TTC549 (cell line): ENCODE data around the gene ABCB9.
"Not testable (repeated sequence)": the region's sequence is repeated elsewhere in the genome, so short reads cannot be mapped to it uniquely, and the experiment has no call there.

Experiments used
- FAIRE-seq: peaks from 2 replicates; lab custom pipeline; 2012; peaks lifted over from hg19 to GRCh38; lab: Jason Lieb, UNC

ABCB9 gene

DNA sequence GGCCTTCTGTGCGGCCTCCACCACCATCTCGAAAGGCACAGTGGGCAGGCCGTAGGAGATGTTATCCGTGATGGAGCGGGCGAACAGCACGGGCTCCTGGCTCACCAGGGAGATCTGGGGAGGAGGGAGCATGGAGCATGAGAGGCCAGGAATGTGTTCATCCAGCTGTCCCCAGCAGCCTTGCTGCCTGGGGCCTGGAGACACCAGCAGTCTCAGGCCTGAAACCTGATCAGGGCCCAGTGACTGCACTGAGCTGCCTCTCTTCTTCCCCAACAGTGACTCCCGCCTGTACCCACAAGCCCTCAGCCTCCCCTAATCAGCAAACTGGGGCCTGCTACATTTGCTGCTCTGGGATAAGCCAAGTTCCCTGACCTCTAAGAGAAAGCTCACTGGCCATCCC lies 30.9 kb downstream of the ABCB9 start:
- no peak for FAIRE-seq

GRCh38 chr12:122934722-122935121 lies 31.5 kb downstream of the ABCB9 start:
- no peak for FAIRE-seq

GRCh38 chr12:122932207-122932606 lies 34.1 kb downstream of the ABCB9 start:
- FAIRE-seq = no peak

GRCh38 chr12:122929812-122930211 lies 36.5 kb downstream of the ABCB9 start:
- FAIRE-seq = no peak

DNA sequence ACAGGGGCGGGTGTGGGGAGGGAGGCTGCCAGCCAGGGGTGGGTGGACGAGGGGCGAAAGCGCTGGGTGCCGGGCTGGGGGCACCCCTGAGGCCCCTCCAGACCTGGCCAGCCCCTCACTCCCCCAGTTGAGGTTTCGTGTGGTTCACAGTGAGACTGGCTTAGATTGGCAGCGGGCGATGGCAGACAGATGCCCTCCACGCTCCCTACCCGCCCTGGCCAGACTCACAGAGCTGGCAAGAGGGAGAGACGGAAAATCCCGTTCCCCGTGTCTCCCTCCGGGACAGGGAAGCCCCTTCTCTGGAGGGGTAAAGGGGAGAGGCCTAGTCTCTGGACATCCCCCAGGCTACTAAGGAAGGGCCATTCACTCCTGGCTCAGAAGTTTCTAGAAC lies 37.1 kb downstream of the ABCB9 start:
- no peak for FAIRE-seq

DNA sequence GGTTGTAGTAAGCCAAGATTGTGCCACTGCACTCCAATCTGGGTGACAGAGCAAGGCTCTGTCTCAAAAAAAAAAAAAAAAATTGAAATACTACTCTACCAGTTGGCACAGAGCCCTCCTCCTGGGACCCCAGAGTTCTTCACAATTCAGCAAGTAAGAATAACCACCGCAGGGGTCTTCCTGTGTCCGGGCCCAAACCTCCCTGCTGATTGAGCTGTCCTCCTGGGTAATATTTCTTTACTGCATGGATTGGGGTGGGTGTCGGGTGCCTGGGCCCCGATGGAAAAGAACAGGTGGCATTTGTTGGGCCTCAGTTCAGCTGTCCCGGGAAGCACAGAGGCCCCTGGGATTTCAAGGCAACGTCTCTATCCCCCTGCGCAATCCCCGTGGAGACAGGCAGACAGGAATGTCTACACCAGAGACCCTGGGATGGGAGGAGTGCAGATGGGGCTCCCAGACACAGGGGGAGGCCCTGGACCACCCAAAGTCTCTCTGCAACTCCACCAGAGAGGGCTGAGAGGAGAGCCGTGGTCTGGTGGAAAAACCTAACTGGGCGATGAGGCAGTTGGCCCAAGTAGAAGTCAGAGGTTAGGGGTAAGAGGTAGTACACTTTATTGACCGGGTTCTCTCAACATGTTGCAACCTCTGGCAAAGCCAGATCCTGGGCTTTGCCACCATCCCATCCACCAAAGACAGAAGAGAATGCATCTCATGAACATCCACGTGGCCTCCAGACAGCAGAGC lies 37.7 kb downstream of the ABCB9 start:
- FAIRE-seq = no peak

- FAIRE-seq = no peak
These were observed 38.4 kb downstream of the ABCB9 start for GRCh38 chr12:122927756-122928403.

- FAIRE-seq = no peak
These were observed 44.3 kb downstream of the ABCB9 start for GRCh38 chr12:122921917-122922316.

DNA sequence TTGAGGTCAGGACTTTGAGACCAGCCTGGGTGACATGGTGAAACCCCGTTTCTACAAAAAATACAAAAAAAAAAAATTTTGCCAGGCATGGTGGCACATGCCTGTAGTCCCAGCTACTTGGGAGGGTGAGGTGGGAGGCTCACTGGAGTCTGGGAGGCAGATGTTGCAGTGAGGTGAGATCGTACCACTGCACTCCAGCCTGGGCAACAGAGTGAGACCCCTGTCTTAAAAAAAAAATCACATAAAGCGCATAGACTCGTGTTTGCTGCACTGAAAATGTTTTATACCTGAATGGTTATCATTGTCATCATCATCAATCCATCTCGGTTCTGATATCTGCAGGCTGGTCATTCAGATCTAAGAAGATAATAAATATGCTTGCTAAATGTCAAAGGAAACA lies 45.6 kb downstream of the ABCB9 start:
- no peak for FAIRE-seq

DNA sequence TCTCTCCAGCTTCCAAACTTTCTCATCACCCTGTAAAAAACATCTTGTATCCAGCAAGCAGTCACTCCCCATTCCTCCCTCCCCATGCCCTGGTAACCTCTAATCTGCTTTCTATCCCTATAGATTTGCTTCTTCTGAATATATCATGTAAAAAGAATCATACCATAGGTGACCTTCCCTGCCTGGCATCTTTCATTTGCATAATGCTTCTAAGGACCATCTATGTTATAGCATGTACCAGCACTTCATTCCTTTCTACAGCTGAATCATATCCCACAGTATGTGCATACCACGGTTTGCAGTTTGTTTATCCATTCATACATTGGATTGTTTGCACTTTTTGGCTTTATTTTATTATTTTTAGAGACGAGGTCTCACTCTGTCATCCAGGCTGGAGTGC lies 47.4 kb downstream of the ABCB9 start:
- FAIRE-seq = no peak

GRCh38 chr12:122917507-122918121 lies 48.6 kb downstream of the ABCB9 start:
- FAIRE-seq = no peak

- no peak for FAIRE-seq
These were observed 56.6 kb downstream of the ABCB9 start for GRCh38 chr12:122909442-122910288.

GRCh38 chr12:122908915-122909314 lies 57.3 kb downstream of the ABCB9 start:
- FAIRE-seq = no peak

DNA sequence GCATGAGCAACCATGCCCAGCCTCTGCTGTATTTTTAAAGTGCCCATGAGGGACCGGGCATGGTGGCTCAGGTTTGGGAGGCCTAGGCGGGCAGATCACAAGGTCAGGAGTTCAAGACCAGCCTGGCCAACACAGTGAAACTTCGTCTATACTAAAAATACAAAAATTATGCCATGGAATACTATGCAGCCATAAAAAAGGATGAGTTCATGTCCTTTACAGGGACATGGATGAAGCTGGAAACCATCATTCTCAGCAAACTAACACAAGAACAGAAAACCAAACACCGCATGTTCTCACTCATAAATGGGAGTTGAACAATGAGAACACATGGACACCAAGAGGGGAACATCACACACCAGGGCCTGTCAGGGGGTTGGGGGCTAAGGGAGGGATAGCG lies 61.0 kb downstream of the ABCB9 start:
- FAIRE-seq = not testable (repeated sequence)

DNA sequence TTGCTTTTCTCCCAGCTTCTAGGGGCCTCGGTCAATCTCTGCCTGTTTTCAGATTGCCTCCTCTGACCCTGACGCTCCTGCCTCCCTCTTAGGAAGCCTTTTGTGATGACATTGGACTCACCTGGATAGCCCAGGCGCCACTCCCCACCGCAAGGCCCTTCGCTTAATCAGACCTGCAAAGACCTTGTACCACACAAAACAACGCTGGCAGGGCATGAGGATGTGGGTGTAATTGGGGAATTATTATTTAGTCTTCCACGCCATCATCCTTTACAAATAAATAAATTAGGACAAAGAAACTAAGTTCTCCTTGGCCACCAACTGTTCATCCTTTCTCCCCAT lies 62.6 kb downstream of the ABCB9 start:
- no peak for FAIRE-seq

- FAIRE-seq = no peak
These were observed 63.2 kb downstream of the ABCB9 start for GRCh38 chr12:122902854-122903692.

DNA sequence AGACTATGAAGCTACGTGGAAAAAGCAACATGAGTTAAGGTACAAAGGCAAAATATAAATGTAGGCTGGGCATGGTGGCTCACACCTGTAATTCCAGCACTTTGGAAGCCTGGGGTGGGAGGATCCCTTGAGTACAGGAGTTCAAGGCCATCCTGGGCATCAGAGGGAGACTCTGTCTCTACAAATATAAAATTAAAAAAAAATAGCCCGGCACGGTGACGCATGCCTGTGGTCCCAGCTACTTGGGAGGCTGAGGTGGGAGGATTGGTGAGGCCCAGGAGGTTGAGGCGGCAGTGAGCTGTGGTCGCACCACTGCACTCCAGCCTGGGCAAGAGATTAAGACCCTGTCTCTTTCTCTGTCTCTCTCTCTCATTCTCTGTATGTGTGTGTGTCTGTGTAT lies 66.4 kb downstream of the ABCB9 start:
- FAIRE-seq = no peak

- no peak for FAIRE-seq
These were observed 69.6 kb downstream of the ABCB9 start for GRCh38 chr12:122896662-122897061.

- no peak for FAIRE-seq
These were observed 70.3 kb downstream of the ABCB9 start, which contains the start of gene VPS37B for GRCh38 chr12:122895704-122896636. Gene VPS37B, minus strand, starts transcription at chr12:122896124. Its CDS starts 62 bp downstream, at chr12:122896062.

GRCh38 chr12:122895320-122895703 lies 71.0 kb downstream of the ABCB9 start:
- no peak for FAIRE-seq
